MM.1S (cell line): ENCODE results near the gene ZMYND10.
A peak's percentile ranks its signal among the peaks of the same experiment; 100 is the strongest.

Experiments used
- DNase-seq: peaks from one replicate; pipeline ENCODE4 v3.0.0-alpha.2; 2015
- H2AFZ ChIP-seq: fragments of 300-600 bp; sonication (generic); 2 replicates; pipeline ENCODE4 v1.6.0; 2016; ENCODE audit warnings: antibody characterized with exemption, low read length
- H3F3A ChIP-seq: fragments of 300-600 bp; sonication (generic); 2 replicates; pipeline ENCODE4 v1.6.1; 2016; ENCODE audit warnings: mild to moderate bottlenecking, antibody characterized with exemption, low read length, moderate library complexity, mixed read lengths; ENCODE audit not compliant: insufficient read depth
- H3K27ac ChIP-seq: fragments of 300-600 bp; sonication (generic); 2 replicates; pipeline ENCODE4 v1.5.1; 2016; ENCODE audit warnings: mild to moderate bottlenecking, low read length
- H3K27me3 ChIP-seq: fragments of 300-600 bp; sonication (generic); replicated peaks from 2 replicates; pipeline ENCODE4 v1.6.0; 2016; ENCODE audit warnings: low read length; ENCODE audit not compliant: insufficient read depth
- H3K36me3 ChIP-seq: fragments of 300-600 bp; sonication (generic); replicated peaks from 2 replicates; pipeline ENCODE4 v1.6.1; 2016; ENCODE audit warnings: mild to moderate bottlenecking, low read length, mixed read lengths; ENCODE audit not compliant: insufficient read depth
- H3K4me1 ChIP-seq: fragments of 300-600 bp; sonication (generic); 2 replicates; pipeline ENCODE4 v1.6.1; 2016; ENCODE audit warnings: low read length, mixed read lengths
- H3K4me2 ChIP-seq: fragments of 300-600 bp; sonication (generic); 2 replicates; pipeline ENCODE4 v1.6.0; 2016; ENCODE audit warnings: low read depth, low read length
- H3K4me3 ChIP-seq: fragments of 300-600 bp; sonication (generic); 2 replicates; pipeline ENCODE4 v1.5.1; 2016; ENCODE audit warnings: low read length, mixed read lengths
- H3K79me2 ChIP-seq: fragments of 300-600 bp; sonication (generic); 2 replicates; pipeline ENCODE4 v1.6.1; 2016; ENCODE audit warnings: mixed run types, low read length, mixed read lengths
- H3K9ac ChIP-seq: fragments of 300-600 bp; sonication (generic); 2 replicates; pipeline ENCODE4 v1.6.1; 2016; ENCODE audit warnings: low read length, mixed read lengths
- H3K9me2 ChIP-seq: fragments of 300-600 bp; sonication (generic); replicated peaks from 2 replicates; pipeline ENCODE4 v1.6.1; 2016; ENCODE audit warnings: mild to moderate bottlenecking, low read length, mixed read lengths; ENCODE audit not compliant: insufficient read depth
- H3K9me3 ChIP-seq: fragments of 300-600 bp; sonication (generic); replicated peaks from 2 replicates; pipeline ENCODE4 v1.6.1; 2016; ENCODE audit warnings: mild to moderate bottlenecking, low read length, mixed read lengths; ENCODE audit not compliant: insufficient read depth
- H4K20me1 ChIP-seq: fragments of 300-600 bp; sonication (generic); 2 replicates; pipeline ENCODE4 v1.6.1; 2016; ENCODE audit warnings: mild to moderate bottlenecking, low read length, moderate library complexity, mixed read lengths; ENCODE audit not compliant: insufficient read depth
- EZH2 ChIP-seq: fragments of 300-600 bp; sonication (generic); optimal IDR thresholded peaks from 2 replicates; pipeline ENCODE3; 2017; ENCODE audit warnings: low read depth, mild to moderate bottlenecking, antibody characterized with exemption, low read length, mixed read lengths
- EZH2phosphoT487 ChIP-seq: fragments of 300-600 bp; sonication (generic); IDR thresholded peaks from 2 replicates; pipeline ENCODE4 v1.6.1; 2018; ENCODE audit warnings: antibody characterized with exemption, low read length
- TF ChIP-seq, protein P1 (sequence below): fragments of 300-600 bp; sonication (generic); IDR thresholded peaks from 2 replicates; pipeline ENCODE4 v1.5.1; 2016; ENCODE audit warnings: antibody characterized with exemption, low read length, mixed read lengths

The ZMYND10 gene

DNA sequence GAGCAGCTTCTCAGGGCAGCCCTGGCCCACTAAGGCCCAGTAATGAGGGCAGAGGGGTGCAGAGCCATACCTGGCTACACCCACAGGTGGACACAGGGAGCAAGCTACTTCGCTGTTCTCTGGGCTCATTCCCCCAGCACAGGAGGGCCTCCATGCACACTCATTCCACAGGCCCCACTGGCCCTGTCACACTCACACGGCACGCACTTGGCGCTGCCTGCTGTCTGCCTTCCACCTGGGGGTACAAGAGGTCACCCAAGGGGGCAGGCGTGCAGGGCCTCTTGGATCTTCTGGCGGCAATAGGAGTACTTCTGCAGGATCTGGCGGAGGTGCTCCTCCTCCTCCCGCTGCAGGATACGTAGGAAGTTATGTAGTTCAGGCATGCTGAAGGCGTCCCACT lies 15.2 kb downstream of the ZMYND10 start:
- H3K79me2 ChIP-seq, result peaks cover 75% of the 10 kb centered on the region
- H3K36me3 ChIP-seq, result peaks cover 14% of the 10 kb centered on the region
- H4K20me1 ChIP-seq, result no peaks in the 10 kb centered on the region
- no peaks in the 10 kb centered on the region for H3K27me3 ChIP-seq
- peaks cover 12% of the 10 kb centered on the region; the same call in 1 of the 2 replicates for H3F3A ChIP-seq
- no peaks in the 10 kb centered on the region for H3K9me2 ChIP-seq
- DNase-seq, result no peak
- H3K9ac ChIP-seq, result no peak overlapping the region
- no peaks in the 10 kb centered on the region for H3K9me3 ChIP-seq
- no peak overlapping the region for H3K4me2 ChIP-seq
- no peak overlapping the region for H2AFZ ChIP-seq
- no peak overlapping the region for H3K4me3 ChIP-seq
- TF ChIP-seq EZH2 (no peak), EZH2phosphoT487 (no peak)
- TF ChIP-seq, protein P1, sequence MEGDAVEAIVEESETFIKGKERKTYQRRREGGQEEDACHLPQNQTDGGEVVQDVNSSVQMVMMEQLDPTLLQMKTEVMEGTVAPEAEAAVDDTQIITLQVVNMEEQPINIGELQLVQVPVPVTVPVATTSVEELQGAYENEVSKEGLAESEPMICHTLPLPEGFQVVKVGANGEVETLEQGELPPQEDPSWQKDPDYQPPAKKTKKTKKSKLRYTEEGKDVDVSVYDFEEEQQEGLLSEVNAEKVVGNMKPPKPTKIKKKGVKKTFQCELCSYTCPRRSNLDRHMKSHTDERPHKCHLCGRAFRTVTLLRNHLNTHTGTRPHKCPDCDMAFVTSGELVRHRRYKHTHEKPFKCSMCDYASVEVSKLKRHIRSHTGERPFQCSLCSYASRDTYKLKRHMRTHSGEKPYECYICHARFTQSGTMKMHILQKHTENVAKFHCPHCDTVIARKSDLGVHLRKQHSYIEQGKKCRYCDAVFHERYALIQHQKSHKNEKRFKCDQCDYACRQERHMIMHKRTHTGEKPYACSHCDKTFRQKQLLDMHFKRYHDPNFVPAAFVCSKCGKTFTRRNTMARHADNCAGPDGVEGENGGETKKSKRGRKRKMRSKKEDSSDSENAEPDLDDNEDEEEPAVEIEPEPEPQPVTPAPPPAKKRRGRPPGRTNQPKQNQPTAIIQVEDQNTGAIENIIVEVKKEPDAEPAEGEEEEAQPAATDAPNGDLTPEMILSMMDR, result no peak
- no peak overlapping the region for H3K27ac ChIP-seq
- 0 out of 2 replicates have a peak, but pooled peaks cover 5% of the 10 kb centered on the region for H3K4me1 ChIP-seq

DNA sequence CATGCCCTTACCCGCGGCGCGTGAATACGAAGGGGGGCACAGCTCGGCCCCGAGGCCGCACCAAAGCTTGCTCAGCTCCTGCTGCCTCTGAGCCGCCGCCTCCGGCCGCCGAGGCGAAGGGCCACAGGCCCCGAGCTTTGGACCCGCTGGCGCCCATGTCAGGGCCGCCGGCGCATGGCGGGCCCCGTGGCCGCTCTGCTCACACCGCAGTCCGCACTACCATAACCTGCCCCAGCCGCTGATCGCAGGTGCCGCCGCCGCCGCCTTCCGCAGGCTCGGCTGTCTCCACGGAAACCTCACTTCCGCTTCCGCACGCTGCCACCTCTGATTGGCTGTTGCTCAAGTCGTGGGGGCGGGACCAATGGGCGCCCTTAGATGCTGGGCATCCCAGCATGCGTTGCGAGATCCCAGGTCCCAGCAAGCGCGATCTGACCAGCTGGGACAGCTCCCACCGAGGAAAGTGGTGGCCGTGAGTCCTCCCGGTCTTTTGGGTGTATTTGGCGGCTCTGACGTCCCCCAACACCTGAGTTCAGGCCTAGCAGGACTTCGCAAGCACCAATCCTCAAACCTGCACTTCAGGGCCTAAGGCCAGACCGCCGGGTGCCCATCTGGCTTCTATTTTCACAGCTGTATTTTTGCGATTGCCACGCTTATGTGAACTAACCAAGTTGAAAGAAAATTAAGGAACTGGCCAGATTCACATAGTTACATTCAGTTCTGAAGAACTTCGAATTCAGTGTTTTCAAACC lies 17.4 kb downstream of the ZMYND10 start, which contains the start of gene TUSC2:
Gene TUSC2 (minus strand): TSS at position 281 of the 749 bp plus-strand sequence. CDS start 124 bp downstream, at position 157.
- peak; percentile 99 for DNase-seq
- peaks cover 14% of the 10 kb centered on the region for H3K36me3 ChIP-seq
- H3K4me3 ChIP-seq, result peak within 1 kb of the TSS; percentile 94
- TF ChIP-seq EZH2 (no peak), EZH2phosphoT487 (no peak)
- TF ChIP-seq, protein P1, result no peak
- H4K20me1 ChIP-seq, result no peaks in the 10 kb centered on the region
- H3K27ac ChIP-seq, result peak within 1 kb of the TSS; percentile 59; the same call in 1 of the 2 replicates
- peak within 1 kb of the TSS; percentile 98 for H3K9ac ChIP-seq
- H3K4me1 ChIP-seq, result 0 out of 2 replicates have a peak, but pooled peaks cover 5% of the 10 kb centered on the region
- peak within 1 kb of the TSS; percentile 99 for H3K4me2 ChIP-seq
- H3K9me3 ChIP-seq, result no peaks in the 10 kb centered on the region
- peak within 1 kb of the TSS; percentile 78 for H2AFZ ChIP-seq
- no peaks in the 10 kb centered on the region for H3K9me2 ChIP-seq
- peaks cover 53% of the 10 kb centered on the region for H3K79me2 ChIP-seq
- no peaks in the 10 kb centered on the region for H3K27me3 ChIP-seq
- H3F3A ChIP-seq, result peaks cover 12% of the 10 kb centered on the region; the same call in 1 of the 2 replicates

DNA sequence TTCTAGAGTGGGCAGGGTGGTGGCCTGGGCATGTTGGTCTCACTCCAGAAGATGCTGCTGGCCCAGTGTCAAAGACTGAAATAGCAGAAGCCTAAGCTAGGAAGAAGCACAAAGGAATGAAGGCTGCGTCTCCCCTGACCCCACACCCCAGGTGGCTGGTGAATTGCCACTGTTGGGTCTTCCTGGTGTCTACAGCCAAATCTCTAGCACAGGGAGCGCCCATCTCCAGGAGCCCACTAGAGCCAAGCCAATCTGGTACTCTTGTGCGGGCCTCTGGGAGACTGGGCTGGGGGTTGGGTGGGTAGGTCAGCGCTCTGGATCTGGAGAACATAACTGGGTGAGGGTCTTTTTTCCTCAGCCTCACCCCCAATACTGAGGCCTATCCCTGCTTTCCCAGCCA lies 18.4 kb downstream of the ZMYND10 start:
- peak overlapping the region; percentile 98 for H3K9ac ChIP-seq
- peak overlapping the region; percentile 94 for H3K4me3 ChIP-seq
- peaks cover 12% of the 10 kb centered on the region; the same call in 1 of the 2 replicates for H3F3A ChIP-seq
- H4K20me1 ChIP-seq, result no peaks in the 10 kb centered on the region
- no peak overlapping the region for H3K27ac ChIP-seq
- DNase-seq, result no peak
- peak overlapping the region; percentile 99 for H3K4me2 ChIP-seq
- 0 out of 2 replicates have a peak, but pooled peaks cover 5% of the 10 kb centered on the region for H3K4me1 ChIP-seq
- peaks cover 43% of the 10 kb centered on the region for H3K79me2 ChIP-seq
- no peak for TF ChIP-seq EZH2
- TF ChIP-seq, protein P1, result no peak
- no peak for TF ChIP-seq EZH2phosphoT487
- H3K9me3 ChIP-seq, result no peaks in the 10 kb centered on the region
- no peaks in the 10 kb centered on the region for H3K27me3 ChIP-seq
- H2AFZ ChIP-seq, result no peak overlapping the region
- peaks cover 13% of the 10 kb centered on the region for H3K36me3 ChIP-seq
- H3K9me2 ChIP-seq, result no peaks in the 10 kb centered on the region
